K562 (cell line): ENCODE results near the gene HLA-DRB1. TPM values are rescaled to one million over a fixed set of nuclear protein-coding genes. Genes with fewer than 3 reads are reported as not detected.

Experiments
- ATAC-seq: fragments of 200-7000 bp; cut with Tn5 transposase; 3 replicates; pipeline ENCODE4 v1.9.1; 2020; ENCODE audit warnings: moderate library complexity
- BruUV-seq: library from RNA; stranded (reverse); fragments of 400-500 nt; replicated peaks from 2 replicates; lab custom pipeline; 2021; lab: Mats Ljungman, UMichigan
- CTCF ChIA-PET: fragments of 300-600 bp; formaldehyde crosslinking; extraction: SDS; loops from one replicate; lab custom pipeline; 2021; ENCODE audit warnings: low intra/inter-chr PET ratio; lab: Yijun Ruan, JAX
- POLR2A ChIA-PET: fragments of 300-600, 350-650 bp; sonication (Branson Sonifier 250); formaldehyde crosslinking; extraction: SDS; loops from one replicate; lab custom pipeline; 2021; ENCODE audit warnings: antibody characterized with exemption, inconsistent platforms; lab: Yijun Ruan, JAX
- DNase-seq, 4 experiments: peaks; one replicate each; pipeline versions ENCODE4 v3.0.0 to v3.0.0-alpha.2; 2011 to 2018; ENCODE audit warnings: low spot score in 3 of 4, mixed read lengths in 3 of 4; ENCODE audit errors: extremely low read depth in 1 of 4
- FAIRE-seq: peaks from 2 replicates; lab custom pipeline; 2011; peaks lifted over from hg19 to GRCh38; lab: Jason Lieb, UNC
- H2AFZ ChIP-seq: 2 replicates; pipeline ENCODE4 v1.6.0; 2011; ENCODE audit warnings: low read depth, low read length, control low read depth, inconsistent platforms
- H3K27ac ChIP-seq: fragments of 200-600 bp; 3 replicates; pipeline ENCODE4 v1.8.0; 2011; ENCODE audit warnings: low read depth, mild to moderate bottlenecking, control low read depth, inconsistent platforms, low read length, moderate library complexity, mixed read lengths; ENCODE audit errors: extremely low read depth
- H3K27me3 ChIP-seq, 2 experiments: fragments of 300-600 bp in 1 of 2; 2 replicates in 1 of 2; 3 replicates in 1 of 2; pipeline versions ENCODE4 v1.6.0 to v1.8.0; 2011; ENCODE audit warnings: inconsistent platforms in 2 of 2, low read length in 2 of 2, mild to moderate bottlenecking in 1 of 2, mixed read lengths in 1 of 2, moderate library complexity in 1 of 2; ENCODE audit not compliant: control insufficient read depth in 2 of 2, insufficient read depth in 2 of 2
- H3K36me3 ChIP-seq: fragments of 300-600 bp; 3 replicates; pipeline ENCODE4 v1.8.0; 2011; ENCODE audit warnings: mild to moderate bottlenecking, low read length, inconsistent platforms; ENCODE audit not compliant: control insufficient read depth, insufficient read depth
- H3K4me1 ChIP-seq, 2 experiments: fragments of 200-600 bp in 1 of 2; replicated peaks in 1 of 2; 2 replicates in 1 of 2; 3 replicates in 1 of 2; pipeline versions ENCODE4 v1.5.1 to v1.8.0; 2011; ENCODE audit warnings: inconsistent platforms in 2 of 2, low read length in 2 of 2, mild to moderate bottlenecking in 1 of 2, mixed read lengths in 1 of 2, moderate library complexity in 1 of 2; ENCODE audit not compliant: control insufficient read depth in 2 of 2, insufficient read depth in 2 of 2
- H3K4me2 ChIP-seq: 2 replicates; pipeline ENCODE4 v1.6.1; 2011; ENCODE audit warnings: low read length, control low read depth, inconsistent platforms, mixed read lengths; ENCODE audit not compliant: insufficient read depth
- H3K4me3 ChIP-seq: fragments of 200-600 bp; sonication (generic), shearing (Covaris generic); 2 replicates; pipeline ENCODE4 v1.5.1; 2016; ENCODE audit warnings: control low read depth, inconsistent platforms
- H3K79me2 ChIP-seq: fragments of 200-600 bp; 3 replicates; pipeline ENCODE4 v1.8.0; 2011; ENCODE audit warnings: low read length, inconsistent platforms; ENCODE audit not compliant: control insufficient read depth, insufficient read depth
- H3K9ac ChIP-seq, 2 experiments: 2 replicates each; pipeline versions ENCODE4 v1.6.0 to v1.6.1; 2011; ENCODE audit warnings: low read depth in 2 of 2, low read length in 2 of 2, control low read depth in 1 of 2, inconsistent platforms in 1 of 2, mild to moderate bottlenecking in 1 of 2, mixed read lengths in 1 of 2; ENCODE audit not compliant: insufficient read depth in 1 of 2
- H3K9me1 ChIP-seq: one replicate; pipeline ENCODE4 v1.6.0; 2011; ENCODE audit warnings: inconsistent platforms, mild to moderate bottlenecking, low read length, moderate library complexity; ENCODE audit not compliant: control insufficient read depth, insufficient read depth
- H3K9me3 ChIP-seq: replicated peaks from 2 replicates; pipeline ENCODE4 v1.5.1; 2011; ENCODE audit warnings: low read depth, low read length, inconsistent platforms; ENCODE audit not compliant: control insufficient read depth, insufficient read depth
- H4K20me1 ChIP-seq: replicated peaks from 2 replicates; pipeline ENCODE4 v1.6.1; 2011; ENCODE audit warnings: low read length, inconsistent platforms, mixed read lengths; ENCODE audit not compliant: control insufficient read depth, insufficient read depth
- AFF4 ChIP-seq: sonication (generic); formaldehyde crosslinking; IDR thresholded peaks from 2 replicates; pipeline ENCODE4 v1.8.0; 2023; ENCODE audit warnings: mild to moderate bottlenecking, missing genetic modification reagents
- TEAD4 ChIP-seq, 2 experiments: sonication (generic) in 1 of 2; formaldehyde crosslinking in 1 of 2; IDR thresholded peaks; 2 replicates each; pipeline versions ENCODE4 v1.6.1 to v1.8.0; 2012 to 2022; ENCODE audit warnings: borderline replicate concordance in 1 of 2, inconsistent platforms in 1 of 2, low read length in 1 of 2, mild to moderate bottlenecking in 1 of 2, missing genetic modification reagents in 1 of 2
- WGBS: fragments of 100-300 bp; shearing (Covaris generic); methylation state at CpG from one replicate; pipeline ENCODE4 v1.1.6; 2016; ENCODE audit warnings: low coverage, mixed read lengths; ENCODE audit not compliant: insufficient coverage; ENCODE audit errors: missing lambda C conversion rate; 5-methylcytosine and 5-hydroxymethylcytosine counted together
- in situ Hi-C: fragments of 300-500 bp; cut with MboI; formaldehyde crosslinking; loops from 4 replicates; pipeline ENCODE4 v1.15.0; 2018; ENCODE audit warnings: inconsistent platforms, mixed read lengths
- intact Hi-C: fragments of 100-400 bp; cut with micrococcal nuclease; formaldehyde crosslinking; loops from 2 replicates; pipeline ENCODE4 v1.14.2; 2022
- polyA plus RNA-seq, 8 experiments: library from polyadenylated mRNA; depleted of rRNA in 4 of 8; stranded (reverse) in 5 of 8; unstranded in 3 of 8; fragments of >200 nt; fragmentation: Nextera tagmentation in 2 of 8; fragmentation: Illumina TruSeq in 1 of 8; extraction: Ambion mirVana in 2 of 8; extraction: Trizol in 1 of 8; gene quantifications; 2 replicates each; pipeline versions ENCODE4 v1.2.1 to v1.2.3, GENCODE V29; 2011 to 2014; ENCODE audit warnings: inconsistent platforms in 1 of 8, missing spikeins in 1 of 8
- total RNA-seq, 7 experiments: library from RNA; depleted of rRNA in 6 of 7; stranded (reverse); fragments of >200 nt in 6 of 7; fragmentation: Illumina TruSeq in 2 of 7; extraction: Trizol in 2 of 7; gene quantifications; 2 replicates each; pipeline versions ENCODE4 v1.2.1 to v1.2.3, GENCODE V29; 2011 to 2021; ENCODE audit warnings: low replicate concordance in 1 of 7

Gene HLA-DRB1
- total and polyA plus RNA-seq, 9 of the 15 experiments (the other 6 are each of a cell fraction or from before 2014, with no cell fraction given) = 0.06 to 0.78 (median 0.06) TPM; not detected in 6

- no peaks in the 10 kb centered on the region for H3K9me1 ChIP-seq
Measured at GRCh38 chr6:32609391-32609730, 19.7 kb upstream of the HLA-DRB1 start.

More at GRCh38 chr6:32609391-32609730, 19.7 kb upstream of the HLA-DRB1 start:
- H3K9me3 ChIP-seq = no peaks in the 10 kb centered on the region
- TF ChIP-seq AFF4 (CRISPR knock-in tag) (no peak), TEAD4 (IDR thresholded peaks at IDR 0.05; ENCODE audit: low read length) (no peak), TEAD4 (CRISPR knock-in tag; IDR thresholded peaks at IDR 0.05; ENCODE audit: borderline replicate concordance) (no peak)
- in situ Hi-C loops = no loop called here
- intact Hi-C loops = no loop called here
- H3K27me3 ChIP-seq = no peaks in the 10 kb centered on the region
- no peak overlapping the region for H3K4me2 ChIP-seq
- no peaks in the 10 kb centered on the region for H4K20me1 ChIP-seq
- no peak overlapping the region for H2AFZ ChIP-seq
- no peaks in the 10 kb centered on the region for H3K36me3 ChIP-seq
- no peak overlapping the region for H3K4me3 ChIP-seq
- no peaks in the 10 kb centered on the region for H3K79me2 ChIP-seq
- peaks cover 0 to 3% of the 10 kb centered on the region in 2 experiments; a peak in 1 of 5 replicates for H3K4me1 ChIP-seq
- 2% methylated on average over 2 of the region's 3 CpGs for WGBS
- H3K27ac ChIP-seq = no peak overlapping the region
- no peak for FAIRE-seq
- BruUV-seq = no TSS peak
- no peak for ATAC-seq
- CTCF ChIA-PET = no interaction called here
- no peak overlapping the region for H3K9ac ChIP-seq
- POLR2A ChIA-PET = no interaction called here
- no peak for DNase-seq
